Measurements from ENCODE around the gene BRD7. TPM values are rescaled to one million over a fixed set of nuclear protein-coding genes. Genes with fewer than 3 reads are reported as not detected.

Gene BRD7
- total RNA-seq, 1 experiment from 2014 or later, result 122 TPM

DNA sequence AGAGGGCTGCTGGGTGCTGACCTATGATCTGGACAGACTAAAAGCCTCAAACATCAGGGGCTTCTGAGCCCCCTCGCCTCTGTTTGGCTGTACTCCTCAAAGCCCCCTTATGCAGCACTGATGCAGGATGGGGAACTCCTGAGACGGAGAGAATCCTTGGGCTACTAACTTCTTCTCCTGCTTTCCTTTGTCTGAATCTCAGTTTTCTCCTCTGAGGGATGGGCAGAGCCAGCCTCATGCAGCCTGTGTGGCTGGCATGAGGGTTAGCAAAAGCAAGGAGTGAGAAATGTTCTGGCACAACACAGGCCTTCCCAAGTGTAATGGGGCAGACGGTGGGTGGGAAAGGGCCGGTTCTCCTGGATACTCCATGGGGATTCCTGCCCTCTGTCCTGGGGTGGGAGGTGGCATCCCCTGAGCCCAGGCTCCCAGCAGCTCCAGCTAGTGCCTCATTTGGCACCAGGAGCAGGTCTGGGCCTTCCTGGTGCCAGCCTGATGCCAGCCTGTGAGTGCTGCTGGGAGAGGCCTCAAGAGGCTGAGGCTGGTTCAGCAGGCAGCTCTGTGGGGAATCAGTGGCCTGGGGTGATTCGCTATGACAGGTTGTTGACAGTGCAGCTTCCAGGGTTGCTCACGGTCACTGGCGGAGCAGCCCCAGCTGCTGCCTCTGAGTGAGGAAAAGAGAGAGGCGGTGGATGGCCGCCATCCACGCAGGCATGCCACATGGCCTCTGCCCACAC is 4.0 kb upstream of the BRD7 start (continued):
- no peak for TF ChIP-seq KAT7 (CRISPR knock-in tag; IDR thresholded peaks at IDR 0.05; ENCODE audit: borderline replicate concordance)
- TF ChIP-seq, protein P1, sequence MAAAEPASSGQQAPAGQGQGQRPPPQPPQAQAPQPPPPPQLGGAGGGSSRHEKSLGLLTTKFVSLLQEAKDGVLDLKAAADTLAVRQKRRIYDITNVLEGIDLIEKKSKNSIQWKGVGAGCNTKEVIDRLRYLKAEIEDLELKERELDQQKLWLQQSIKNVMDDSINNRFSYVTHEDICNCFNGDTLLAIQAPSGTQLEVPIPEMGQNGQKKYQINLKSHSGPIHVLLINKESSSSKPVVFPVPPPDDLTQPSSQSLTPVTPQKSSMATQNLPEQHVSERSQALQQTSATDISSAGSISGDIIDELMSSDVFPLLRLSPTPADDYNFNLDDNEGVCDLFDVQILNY (CRISPR knock-in tag; IDR thresholded peaks at IDR 0.05), result no peak
- TF ChIP-seq, protein P2, sequence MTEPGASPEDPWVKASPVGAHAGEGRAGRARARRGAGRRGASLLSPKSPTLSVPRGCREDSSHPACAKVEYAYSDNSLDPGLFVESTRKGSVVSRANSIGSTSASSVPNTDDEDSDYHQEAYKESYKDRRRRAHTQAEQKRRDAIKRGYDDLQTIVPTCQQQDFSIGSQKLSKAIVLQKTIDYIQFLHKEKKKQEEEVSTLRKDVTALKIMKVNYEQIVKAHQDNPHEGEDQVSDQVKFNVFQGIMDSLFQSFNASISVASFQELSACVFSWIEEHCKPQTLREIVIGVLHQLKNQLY (CRISPR knock-in tag; IDR thresholded peaks at IDR 0.05), result no peak
- TF ChIP-seq NR2C2 (CRISPR knock-in tag; IDR thresholded peaks at IDR 0.05), result no peak
- no peak for TF ChIP-seq AFF4 (CRISPR knock-in tag; IDR thresholded peaks at IDR 0.05; ENCODE audit: borderline replicate concordance)
- TF ChIP-seq, protein P3, sequence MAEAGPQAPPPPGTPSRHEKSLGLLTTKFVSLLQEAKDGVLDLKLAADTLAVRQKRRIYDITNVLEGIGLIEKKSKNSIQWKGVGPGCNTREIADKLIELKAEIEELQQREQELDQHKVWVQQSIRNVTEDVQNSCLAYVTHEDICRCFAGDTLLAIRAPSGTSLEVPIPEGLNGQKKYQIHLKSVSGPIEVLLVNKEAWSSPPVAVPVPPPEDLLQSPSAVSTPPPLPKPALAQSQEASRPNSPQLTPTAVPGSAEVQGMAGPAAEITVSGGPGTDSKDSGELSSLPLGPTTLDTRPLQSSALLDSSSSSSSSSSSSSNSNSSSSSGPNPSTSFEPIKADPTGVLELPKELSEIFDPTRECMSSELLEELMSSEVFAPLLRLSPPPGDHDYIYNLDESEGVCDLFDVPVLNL (CRISPR knock-in tag; IDR thresholded peaks at IDR 0.05; ENCODE audit: borderline replicate concordance, low read depth), result no peak
- TF ChIP-seq, protein P4, sequence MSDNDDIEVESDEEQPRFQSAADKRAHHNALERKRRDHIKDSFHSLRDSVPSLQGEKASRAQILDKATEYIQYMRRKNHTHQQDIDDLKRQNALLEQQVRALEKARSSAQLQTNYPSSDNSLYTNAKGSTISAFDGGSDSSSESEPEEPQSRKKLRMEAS (CRISPR knock-in tag; IDR thresholded peaks at IDR 0.05), result no peak

- H3K27me3 Mint-ChIP-seq (ENCODE audit: low read depth), result no peaks in the 10 kb centered on the region
- H3K9me3 Mint-ChIP-seq, result no peaks in the 10 kb centered on the region
- H3K4me3 Mint-ChIP-seq, result no peak overlapping the region; the same call in 1 of the 2 replicates
- CTCF ChIA-PET, result interaction anchor here (0.8 to 4.6 kb wide), 12 partner anchors 10 to 434 kb away, joined by 3 to 26 read pairs (median 4); no protein-coding TSS in a partner anchor
- ATAC-seq, result peak; percentile 53
- peaks cover 20% of the 10 kb centered on the region for H3K4me1 Mint-ChIP-seq
- H3K36me3 Mint-ChIP-seq, result no peaks in the 10 kb centered on the region; the same call in 1 of the 2 replicates
- peak; percentile 57 for DNase-seq (ENCODE audit: low spot score)
- TF ChIP-seq, protein P5, sequence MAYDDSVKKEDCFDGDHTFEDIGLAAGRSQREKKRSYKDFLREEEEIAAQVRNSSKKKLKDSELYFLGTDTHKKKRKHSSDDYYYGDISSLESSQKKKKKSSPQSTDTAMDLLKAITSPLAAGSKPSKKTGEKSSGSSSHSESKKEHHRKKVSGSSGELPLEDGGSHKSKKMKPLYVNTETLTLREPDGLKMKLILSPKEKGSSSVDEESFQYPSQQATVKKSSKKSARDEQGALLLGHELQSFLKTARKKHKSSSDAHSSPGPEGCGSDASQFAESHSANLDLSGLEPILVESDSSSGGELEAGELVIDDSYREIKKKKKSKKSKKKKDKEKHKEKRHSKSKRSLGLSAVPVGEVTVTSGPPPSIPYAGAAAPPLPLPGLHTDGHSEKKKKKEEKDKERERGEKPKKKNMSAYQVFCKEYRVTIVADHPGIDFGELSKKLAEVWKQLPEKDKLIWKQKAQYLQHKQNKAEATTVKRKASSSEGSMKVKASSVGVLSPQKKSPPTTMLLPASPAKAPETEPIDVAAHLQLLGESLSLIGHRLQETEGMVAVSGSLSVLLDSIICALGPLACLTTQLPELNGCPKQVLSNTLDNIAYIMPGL (CRISPR knock-in tag; IDR thresholded peaks at IDR 0.05), result no peak
- no peak for TF ChIP-seq TEAD4 (CRISPR knock-in tag; IDR thresholded peaks at IDR 0.05)
- TF ChIP-seq ZNF416 (CRISPR knock-in tag; IDR thresholded peaks at IDR 0.05), result no peak
- TF ChIP-seq ESRRA (CRISPR knock-in tag; IDR thresholded peaks at IDR 0.05; ENCODE audit: borderline replicate concordance), result no peak
- no peak for TF ChIP-seq RELA (CRISPR knock-in tag; IDR thresholded peaks at IDR 0.05; ENCODE audit: borderline replicate concordance)
- no peak for TF ChIP-seq NR1H2 (CRISPR knock-in tag; IDR thresholded peaks at IDR 0.05)
- no peak for TF ChIP-seq AFF4 (CRISPR knock-in tag; IDR thresholded peaks at IDR 0.05; ENCODE audit: borderline replicate concordance)
- TF ChIP-seq FOXJ3 (CRISPR knock-in tag; IDR thresholded peaks at IDR 0.05; ENCODE audit: borderline replicate concordance), result no peak
- TF ChIP-seq MXD4 (CRISPR knock-in tag; IDR thresholded peaks at IDR 0.05; ENCODE audit: borderline replicate concordance), result no peak
- no peak for TF ChIP-seq TEAD1 (CRISPR knock-in tag; IDR thresholded peaks at IDR 0.05)
- no peak for TF ChIP-seq CTCF (IDR thresholded peaks at IDR 0.05)
- POLR2A ChIA-PET, result no interaction called here
- no peak overlapping the region; the same call in 1 of the 2 replicates for H3K27ac Mint-ChIP-seq
Observed at GRCh38 chr16:50371936-50372595, 3.3 kb upstream of the BRD7 start.
